ENCODE data around the gene ABCA9. TPM values are rescaled to one million over a fixed set of nuclear protein-coding genes. Genes with fewer than 3 reads are reported as not detected.
"Not testable (repeated sequence)": the region's sequence is repeated elsewhere in the genome, so short reads cannot be mapped to it uniquely, and the experiment has no call there.

The ABCA9 gene
- polyA plus RNA-seq, 3 donors: 0.02 to 0.49 TPM; not detected in 1

GRCh38 chr17:69078864-69079263 lies 18.1 kb upstream of the ABCA9 start:
- peaks cover 2% of the 10 kb centered on the region for H3K4me1 Mint-ChIP-seq
- no peak for DNase-seq
- H3K4me2 ChIP-seq (replicated peaks; ENCODE audit: extremely low read depth, low read length, poor library complexity, severe bottlenecking): no peak overlapping the region

GRCh38 chr17:69075823-69076222 lies 15.1 kb upstream of the ABCA9 start:
- Histone ChIP-seq H3K36me3 (replicated peaks in 1 of 2; ENCODE audit: control insufficient read depth in 1 of 2, insufficient read depth in 2 of 2, low read length in 2 of 2) (no peaks in the 10 kb centered on the region), H4K20me1 (ENCODE audit: insufficient read depth, low read length) (no peaks in the 10 kb centered on the region), H3K9ac (ENCODE audit: insufficient read depth, low read length, poor library complexity, severe bottlenecking) (no peak overlapping the region), H3K4me2 (replicated peaks; ENCODE audit: extremely low read depth, low read length, poor library complexity, severe bottlenecking) (no peak overlapping the region), H3K9me3 (replicated peaks in 1 of 2; ENCODE audit: control insufficient read depth in 1 of 2, insufficient read depth in 1 of 2, low read length in 2 of 2) (peaks cover 4 to 19% of the 10 kb centered on the region in 2 donors), H3K27ac (ENCODE audit: low read depth in 1 of 2, low read length in 2 of 2) (no peak overlapping the region), H3K4me3 (replicated peaks in 1 of 3; ENCODE audit: low read depth in 2 of 3, low read length in 3 of 3) (no peak overlapping the region), H3K27me3 (ENCODE audit: control insufficient read depth in 2 of 2, insufficient read depth in 2 of 2, low read length in 2 of 2) (no peaks in the 10 kb centered on the region), H3K4me1 (ENCODE audit: control insufficient read depth in 1 of 2, insufficient read depth in 2 of 2, low read length in 2 of 2) (peaks cover 5 to 6% of the 10 kb centered on the region in 2 donors), H3K79me2 (ENCODE audit: insufficient read depth, low read length) (no peaks in the 10 kb centered on the region), H2AFZ (ENCODE audit: insufficient read depth, low read depth, low read length, poor library complexity, severe bottlenecking) (no peak overlapping the region)
- Mint-ChIP-seq H3K36me3 (peaks cover 18% of the 10 kb centered on the region in 2 donors), H3K9me3 (peaks cover 25 to 52% (median 42%) of the 10 kb centered on the region in 7 donors), H3K4me3 (no peak overlapping the region), H3K27me3 (ENCODE audit: low read depth in 3 of 3) (no peaks in the 10 kb centered on the region), H3K27ac (no peak overlapping the region), H3K4me1 (peaks cover 10% of the 10 kb centered on the region)
- intact Hi-C loops (cut with micrococcal nuclease): no loop called here
- TF ChIP-seq, protein P1, sequence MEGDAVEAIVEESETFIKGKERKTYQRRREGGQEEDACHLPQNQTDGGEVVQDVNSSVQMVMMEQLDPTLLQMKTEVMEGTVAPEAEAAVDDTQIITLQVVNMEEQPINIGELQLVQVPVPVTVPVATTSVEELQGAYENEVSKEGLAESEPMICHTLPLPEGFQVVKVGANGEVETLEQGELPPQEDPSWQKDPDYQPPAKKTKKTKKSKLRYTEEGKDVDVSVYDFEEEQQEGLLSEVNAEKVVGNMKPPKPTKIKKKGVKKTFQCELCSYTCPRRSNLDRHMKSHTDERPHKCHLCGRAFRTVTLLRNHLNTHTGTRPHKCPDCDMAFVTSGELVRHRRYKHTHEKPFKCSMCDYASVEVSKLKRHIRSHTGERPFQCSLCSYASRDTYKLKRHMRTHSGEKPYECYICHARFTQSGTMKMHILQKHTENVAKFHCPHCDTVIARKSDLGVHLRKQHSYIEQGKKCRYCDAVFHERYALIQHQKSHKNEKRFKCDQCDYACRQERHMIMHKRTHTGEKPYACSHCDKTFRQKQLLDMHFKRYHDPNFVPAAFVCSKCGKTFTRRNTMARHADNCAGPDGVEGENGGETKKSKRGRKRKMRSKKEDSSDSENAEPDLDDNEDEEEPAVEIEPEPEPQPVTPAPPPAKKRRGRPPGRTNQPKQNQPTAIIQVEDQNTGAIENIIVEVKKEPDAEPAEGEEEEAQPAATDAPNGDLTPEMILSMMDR (IDR thresholded peaks at IDR 0.05): no peak
- DNase-seq: no peak

More at GRCh38 chr17:69078864-69079263, 18.1 kb upstream of the ABCA9 start:
- Histone ChIP-seq H4K20me1 (ENCODE audit: insufficient read depth, low read length) (no peaks in the 10 kb centered on the region), H3K27ac (ENCODE audit: low read depth in 1 of 2, low read length in 2 of 2) (no peak overlapping the region), H3K9me3 (replicated peaks in 1 of 2; ENCODE audit: control insufficient read depth in 1 of 2, insufficient read depth in 1 of 2, low read length in 2 of 2) (peaks cover 9 to 18% of the 10 kb centered on the region in 2 donors), H3K36me3 (replicated peaks in 1 of 2; ENCODE audit: control insufficient read depth in 1 of 2, insufficient read depth in 2 of 2, low read length in 2 of 2) (no peaks in the 10 kb centered on the region), H3K79me2 (ENCODE audit: insufficient read depth, low read length) (no peaks in the 10 kb centered on the region), H3K9ac (ENCODE audit: insufficient read depth, low read length, poor library complexity, severe bottlenecking) (no peak overlapping the region), H2AFZ (ENCODE audit: insufficient read depth, low read depth, low read length, poor library complexity, severe bottlenecking) (no peak overlapping the region), H3K4me1 (ENCODE audit: control insufficient read depth in 1 of 2, insufficient read depth in 2 of 2, low read length in 2 of 2) (no peaks in the 10 kb centered on the region), H3K27me3 (ENCODE audit: control insufficient read depth in 2 of 2, insufficient read depth in 2 of 2, low read length in 2 of 2) (no peaks in the 10 kb centered on the region), H3K4me3 (replicated peaks in 1 of 3; ENCODE audit: low read depth in 2 of 3, low read length in 3 of 3) (no peak overlapping the region)
- no peak overlapping the region for H3K27ac Mint-ChIP-seq
- peaks cover 13 to 42% (median 35%) of the 10 kb centered on the region in 7 donors for H3K9me3 Mint-ChIP-seq
- H3K4me3 Mint-ChIP-seq: no peak overlapping the region
- no peaks in the 10 kb centered on the region for H3K27me3 Mint-ChIP-seq (ENCODE audit: low read depth in 3 of 3)
- peaks cover 2 to 12% of the 10 kb centered on the region in 2 donors for H3K36me3 Mint-ChIP-seq
- intact Hi-C loops (cut with micrococcal nuclease): no loop called here
- TF ChIP-seq, protein P1 (IDR thresholded peaks at IDR 0.05): no peak

- H3K4me3 ChIP-seq (replicated peaks in 1 of 3; ENCODE audit: low read depth in 2 of 3, low read length in 3 of 3); H3K4me3 Mint-ChIP-seq; H4K20me1 ChIP-seq (ENCODE audit: insufficient read depth, low read length); H3K79me2 ChIP-seq (ENCODE audit: insufficient read depth, low read length); intact Hi-C loops (cut with micrococcal nuclease); DNase-seq; H3K9ac ChIP-seq (ENCODE audit: insufficient read depth, low read length, poor library complexity, severe bottlenecking); H3K27me3 ChIP-seq (ENCODE audit: control insufficient read depth in 2 of 2, insufficient read depth in 2 of 2, low read length in 2 of 2); H3K27ac ChIP-seq (ENCODE audit: low read depth in 1 of 2, low read length in 2 of 2); H3K27ac Mint-ChIP-seq; H3K27me3 Mint-ChIP-seq (ENCODE audit: low read depth in 3 of 3); H3K36me3 ChIP-seq (replicated peaks in 1 of 2; ENCODE audit: control insufficient read depth in 1 of 2, insufficient read depth in 2 of 2, low read length in 2 of 2); H2AFZ ChIP-seq (ENCODE audit: insufficient read depth, low read depth, low read length, poor library complexity, severe bottlenecking); H3K4me2 ChIP-seq (replicated peaks; ENCODE audit: extremely low read depth, low read length, poor library complexity, severe bottlenecking): not testable (repeated sequence)
- Histone ChIP-seq H3K9me3 (replicated peaks in 1 of 2; ENCODE audit: control insufficient read depth in 1 of 2, insufficient read depth in 1 of 2, low read length in 2 of 2) (peaks cover 9 to 19% of the 10 kb centered on the region in 2 donors), H3K4me1 (ENCODE audit: control insufficient read depth in 1 of 2, insufficient read depth in 2 of 2, low read length in 2 of 2) (peaks cover 9 to 13% of the 10 kb centered on the region in 2 donors)
- peaks cover 18% of the 10 kb centered on the region in 2 donors for H3K36me3 Mint-ChIP-seq
- H3K4me1 Mint-ChIP-seq: peaks cover 20% of the 10 kb centered on the region
- peaks cover 24 to 56% (median 40%) of the 10 kb centered on the region in 7 donors for H3K9me3 Mint-ChIP-seq
These were observed 12.7 kb upstream of the ABCA9 start for GRCh38 chr17:69073392-69073791.

Measured in CD14-positive monocyte (primary cell).